WI38 (cell line): ENCODE data around the gene NPAS1.

Experiments
- H3K4me3 ChIP-seq: 2 replicates; pipeline ENCODE4 v1.5.1; 2011; ENCODE audit warnings: low read depth, mild to moderate bottlenecking, control low read depth, low read length
- CTCF ChIP-seq: IDR thresholded peaks from 2 replicates; pipeline ENCODE4 v1.5.1; 2012; ENCODE audit warnings: low read depth, mild to moderate bottlenecking, control low read depth, low read length

Gene NPAS1

GRCh38 chr19:47022541-47023447 lies 3.2 kb downstream of the NPAS1 start:
- no peak for TF ChIP-seq CTCF
- no peak overlapping the region for H3K4me3 ChIP-seq

GRCh38 chr19:47023448-47023794 lies 3.8 kb downstream of the NPAS1 start:
- H3K4me3 ChIP-seq = no peak overlapping the region
- no peak for TF ChIP-seq CTCF

DNA sequence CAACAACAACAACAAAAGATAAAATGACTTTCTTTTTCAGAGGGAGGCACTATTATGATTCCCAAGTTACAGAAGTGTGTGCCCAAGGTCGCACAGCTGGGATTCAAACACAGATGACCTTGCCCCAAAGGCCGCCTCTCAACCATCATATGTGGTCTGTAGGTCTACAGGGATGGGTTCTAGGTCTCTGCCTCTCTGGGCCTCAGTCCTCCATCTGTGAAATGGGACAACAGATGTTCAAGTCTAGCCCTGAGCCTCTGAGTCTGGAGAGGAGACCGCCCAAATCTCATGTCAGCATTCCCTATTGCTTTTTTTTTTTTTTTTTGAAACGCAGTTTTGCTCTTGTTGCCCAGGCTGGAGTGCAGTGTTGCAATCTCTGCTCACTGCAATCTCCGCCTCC lies 4.9 kb downstream of the NPAS1 start:
- TF ChIP-seq CTCF = no peak
- no peak overlapping the region for H3K4me3 ChIP-seq

GRCh38 chr19:47026156-47026555 lies 6.5 kb downstream of the NPAS1 start:
- H3K4me3 ChIP-seq = no peak overlapping the region
- TF ChIP-seq CTCF = no peak

DNA sequence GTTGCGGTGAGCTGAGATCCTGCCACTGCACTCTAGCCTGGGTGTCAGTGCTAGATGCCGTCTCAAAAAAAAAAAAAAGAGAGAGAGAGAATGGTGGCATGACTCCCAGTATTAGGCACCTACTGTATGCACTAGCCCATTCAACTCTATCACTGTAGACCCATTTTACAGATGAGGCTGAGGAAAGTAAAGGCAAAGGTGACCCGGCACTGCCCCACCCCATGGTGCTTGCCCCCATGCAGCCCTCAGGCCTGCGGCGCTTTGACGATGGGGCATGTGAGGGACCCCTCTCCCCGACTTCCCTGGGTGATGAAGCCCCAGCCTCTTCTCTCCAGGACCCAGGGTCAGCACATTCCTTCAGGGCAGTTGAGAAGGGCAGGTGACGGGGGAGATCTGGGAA lies 7.3 kb downstream of the NPAS1 start:
- TF ChIP-seq CTCF = no peak
- no peak overlapping the region for H3K4me3 ChIP-seq

DNA sequence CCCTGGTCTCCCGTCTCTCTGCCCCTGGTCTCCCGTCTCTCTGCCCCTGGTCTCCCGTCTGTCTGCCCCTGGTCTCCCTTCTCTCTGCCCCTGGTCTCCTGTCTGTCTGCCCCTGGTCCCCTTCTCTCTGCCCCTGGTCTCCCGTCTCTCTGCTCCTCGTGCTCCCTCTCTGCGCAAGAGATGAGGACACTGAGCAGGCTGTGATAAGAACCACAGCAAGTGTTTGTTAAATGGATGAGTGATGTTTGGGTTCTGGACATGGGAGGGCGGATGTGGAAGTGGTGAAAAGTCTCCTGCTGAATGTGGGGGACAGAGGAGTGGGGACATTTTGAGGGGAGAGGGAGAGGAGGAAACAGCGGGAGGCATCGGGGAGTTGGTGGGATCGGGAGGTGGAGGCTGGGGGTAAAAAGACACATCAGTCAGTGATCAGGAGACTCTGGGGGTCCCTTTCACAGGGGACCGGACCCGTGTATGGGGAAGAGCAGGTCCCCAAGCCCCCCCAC lies 8.0 kb downstream of the NPAS1 start:
- no peak overlapping the region for H3K4me3 ChIP-seq

More for the DNA sequence above, 8.0 kb downstream of the NPAS1 start:
- TF ChIP-seq CTCF = no peak
